Loucy (cell line): ENCODE measurements around the gene TRIM29.

Experiments
- EZH2phosphoT487 ChIP-seq: fragments of 200-600 bp; IDR thresholded peaks from 2 replicates; pipeline ENCODE4 v1.6.1; 2018; ENCODE audit warnings: antibody characterized with exemption, mild to moderate bottlenecking, moderate library complexity, borderline replicate concordance
- TF ChIP-seq, protein P1 (sequence below): fragments of 200-600 bp; sonication (generic); conservative IDR thresholded peaks from 2 replicates; pipeline ENCODE4 v1.5.1; 2014; ENCODE audit warnings: mild to moderate bottlenecking, antibody characterized with exemption, low read length

DNA sequence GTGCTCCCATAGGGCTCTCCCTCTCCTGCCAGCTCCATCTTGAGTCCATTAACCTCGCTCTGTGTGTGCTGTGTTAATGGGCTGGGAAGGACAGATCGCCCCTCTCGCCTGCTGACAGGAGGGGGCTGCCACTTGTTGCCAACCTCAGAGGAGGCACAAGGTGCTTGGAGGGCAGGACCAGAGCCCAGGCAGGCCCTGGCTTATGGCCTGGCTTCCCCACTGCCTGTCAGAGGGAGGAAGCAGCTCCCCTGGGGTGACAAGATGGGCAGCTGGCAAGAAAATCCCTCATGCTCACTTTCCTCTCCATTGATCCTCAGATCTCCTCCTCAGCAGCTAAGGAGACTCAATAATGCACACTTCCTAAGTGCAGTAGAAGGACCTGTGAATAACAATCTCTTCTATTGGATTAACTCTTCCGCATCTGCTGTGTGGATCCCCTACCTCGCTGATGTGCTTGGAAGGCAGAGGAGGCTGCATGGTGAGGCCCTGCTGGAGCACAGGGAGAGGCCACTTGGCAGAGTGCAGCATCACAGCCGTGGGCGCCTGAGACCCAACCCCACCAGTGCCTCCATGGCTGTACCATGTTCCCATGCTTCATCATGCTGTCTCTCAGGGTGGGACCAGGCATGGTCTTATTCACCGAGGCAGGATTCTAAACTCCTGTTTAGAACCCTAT is 70.3 kb downstream of the TRIM29 start:
- TF ChIP-seq, protein P1, sequence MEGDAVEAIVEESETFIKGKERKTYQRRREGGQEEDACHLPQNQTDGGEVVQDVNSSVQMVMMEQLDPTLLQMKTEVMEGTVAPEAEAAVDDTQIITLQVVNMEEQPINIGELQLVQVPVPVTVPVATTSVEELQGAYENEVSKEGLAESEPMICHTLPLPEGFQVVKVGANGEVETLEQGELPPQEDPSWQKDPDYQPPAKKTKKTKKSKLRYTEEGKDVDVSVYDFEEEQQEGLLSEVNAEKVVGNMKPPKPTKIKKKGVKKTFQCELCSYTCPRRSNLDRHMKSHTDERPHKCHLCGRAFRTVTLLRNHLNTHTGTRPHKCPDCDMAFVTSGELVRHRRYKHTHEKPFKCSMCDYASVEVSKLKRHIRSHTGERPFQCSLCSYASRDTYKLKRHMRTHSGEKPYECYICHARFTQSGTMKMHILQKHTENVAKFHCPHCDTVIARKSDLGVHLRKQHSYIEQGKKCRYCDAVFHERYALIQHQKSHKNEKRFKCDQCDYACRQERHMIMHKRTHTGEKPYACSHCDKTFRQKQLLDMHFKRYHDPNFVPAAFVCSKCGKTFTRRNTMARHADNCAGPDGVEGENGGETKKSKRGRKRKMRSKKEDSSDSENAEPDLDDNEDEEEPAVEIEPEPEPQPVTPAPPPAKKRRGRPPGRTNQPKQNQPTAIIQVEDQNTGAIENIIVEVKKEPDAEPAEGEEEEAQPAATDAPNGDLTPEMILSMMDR, result no peak
- TF ChIP-seq EZH2phosphoT487, result no peak
